ENCODE measurements around the gene HBP1. TPM values are rescaled to one million over a fixed set of nuclear protein-coding genes. Genes with fewer than 3 reads are reported as not detected.
"Not testable (repeated sequence)": the region's sequence is repeated elsewhere in the genome, so short reads cannot be mapped to it uniquely, and the experiment has no call there.

HBP1 gene
- total RNA-seq, 1 donor from 2014 or later, result 62.1 TPM

DNA sequence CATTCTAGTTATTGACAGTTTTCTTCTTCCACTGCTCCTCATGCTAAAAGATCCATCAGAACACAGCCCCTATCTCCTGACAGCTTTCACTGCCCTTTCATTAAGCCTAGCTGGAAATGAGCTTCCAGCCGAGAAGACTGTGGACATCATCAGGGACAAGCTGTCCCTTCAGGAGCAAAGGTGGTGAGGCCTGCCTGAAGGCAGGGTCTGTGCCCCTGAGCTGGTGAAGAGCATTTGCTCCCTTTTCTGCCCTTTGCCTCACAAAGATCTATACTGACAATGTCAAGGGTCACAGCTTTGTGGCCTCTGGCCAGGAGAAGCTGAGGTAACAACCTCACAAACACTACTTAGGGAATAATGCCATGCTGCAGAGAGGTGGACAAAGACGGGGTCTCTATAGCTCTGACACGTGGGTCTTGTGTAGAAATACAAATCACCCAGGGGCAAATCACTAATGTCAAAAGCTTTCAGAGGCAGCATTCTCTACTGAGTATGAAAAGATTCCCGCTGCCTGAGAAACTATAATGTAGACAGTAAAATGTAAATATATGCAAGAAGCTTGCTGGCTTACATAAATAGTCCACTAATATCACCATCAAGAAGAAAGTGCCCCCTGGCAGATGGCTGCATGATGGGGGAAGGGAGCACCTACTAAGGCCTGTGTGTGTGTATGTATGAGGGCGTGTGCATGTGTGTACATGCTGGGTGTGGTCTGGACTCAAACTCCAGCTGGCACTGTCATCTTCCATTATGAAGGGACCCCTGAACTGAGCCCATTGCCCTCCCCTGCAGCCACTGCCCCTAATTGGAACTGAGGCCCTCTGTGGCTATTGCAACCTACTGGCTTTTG is 55.8 kb downstream of the HBP1 start:
- no peak for DNase-seq (ENCODE audit: low spot score)

DNA sequence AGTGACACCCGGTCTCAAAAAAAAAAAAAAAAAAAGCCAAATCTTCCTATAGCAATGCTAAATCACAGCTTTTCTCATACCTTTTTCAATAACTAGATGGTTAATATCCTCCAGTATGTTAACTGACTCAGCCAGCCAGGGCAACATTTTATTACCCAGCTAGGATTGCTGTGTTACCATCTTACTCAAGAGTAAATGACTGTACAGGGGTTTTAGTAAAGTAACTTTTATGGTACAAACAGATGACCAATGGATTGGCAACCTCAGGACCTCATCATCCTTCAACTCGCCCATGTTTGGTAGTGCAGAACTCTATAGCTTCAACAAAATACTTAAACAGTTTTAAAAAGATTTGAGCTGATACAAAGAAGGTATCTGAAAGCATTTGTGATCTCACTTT is 59.5 kb downstream of the HBP1 start:
- no peak for DNase-seq (ENCODE audit: low spot score)

DNA sequence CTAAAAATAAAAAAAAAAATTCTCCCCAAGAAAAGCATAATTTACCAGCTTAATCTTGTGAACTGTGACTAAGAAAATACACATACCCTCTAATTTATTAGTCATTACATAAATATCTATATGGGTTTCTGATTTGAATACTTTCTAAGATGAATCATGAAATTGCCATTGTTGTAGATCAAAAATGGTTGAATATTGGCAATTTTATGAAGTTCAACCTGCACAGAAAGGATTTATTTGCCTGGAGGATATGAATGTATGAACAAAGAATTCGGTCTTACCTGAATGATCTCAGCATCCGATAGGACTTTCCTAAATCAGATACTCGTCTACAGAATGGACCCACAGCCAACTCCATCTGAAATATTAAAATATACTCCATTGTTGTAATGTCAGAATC is 61.5 kb downstream of the HBP1 start:
- no peak for DNase-seq (ENCODE audit: low spot score)

DNA sequence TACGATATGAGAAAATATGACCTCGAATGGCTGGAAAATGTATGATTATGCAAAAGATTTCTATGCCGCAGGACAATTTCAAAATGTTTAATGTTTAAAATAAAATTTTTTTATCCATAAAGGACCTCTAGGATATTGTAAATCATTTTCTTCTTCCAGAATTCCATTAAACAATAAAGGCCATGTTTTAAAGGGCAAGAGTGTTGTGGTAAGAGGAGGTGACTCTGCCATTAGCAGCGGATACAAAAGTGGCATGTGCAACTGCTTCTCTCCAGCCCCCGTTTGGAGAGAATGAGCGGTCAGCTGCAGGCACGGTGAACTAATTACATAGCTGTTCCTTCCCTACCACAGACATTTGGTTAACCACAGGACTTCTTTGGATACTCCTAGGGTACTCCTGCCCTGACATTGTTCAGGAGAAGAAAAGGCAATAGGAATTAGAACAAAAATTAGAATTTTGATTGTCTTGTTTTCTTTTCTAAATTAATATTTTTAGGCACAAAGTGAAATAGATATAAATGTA is 63.8 kb downstream of the HBP1 start:
- no peak for DNase-seq (ENCODE audit: low spot score)

DNA sequence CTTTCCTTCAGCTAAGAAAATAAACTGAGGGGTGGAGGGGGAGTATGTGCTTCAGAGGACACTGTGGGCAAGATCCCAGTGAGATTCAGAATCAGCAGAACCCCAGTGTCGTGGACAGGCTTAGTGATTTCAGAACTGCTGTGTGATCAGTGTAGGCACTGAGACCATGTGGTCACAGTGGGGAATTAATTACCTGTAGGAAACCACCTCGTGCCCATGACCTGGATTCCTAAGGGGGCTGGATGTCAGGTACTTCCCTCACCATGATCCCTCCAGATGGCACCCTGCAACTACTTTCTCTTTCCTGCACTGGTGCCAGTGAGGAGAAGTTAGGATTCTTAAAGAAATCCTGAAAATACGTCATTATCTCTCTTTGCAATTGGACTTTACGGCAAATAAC is 64.4 kb downstream of the HBP1 start:
- DNase-seq (ENCODE audit: low spot score), result no peak

DNA sequence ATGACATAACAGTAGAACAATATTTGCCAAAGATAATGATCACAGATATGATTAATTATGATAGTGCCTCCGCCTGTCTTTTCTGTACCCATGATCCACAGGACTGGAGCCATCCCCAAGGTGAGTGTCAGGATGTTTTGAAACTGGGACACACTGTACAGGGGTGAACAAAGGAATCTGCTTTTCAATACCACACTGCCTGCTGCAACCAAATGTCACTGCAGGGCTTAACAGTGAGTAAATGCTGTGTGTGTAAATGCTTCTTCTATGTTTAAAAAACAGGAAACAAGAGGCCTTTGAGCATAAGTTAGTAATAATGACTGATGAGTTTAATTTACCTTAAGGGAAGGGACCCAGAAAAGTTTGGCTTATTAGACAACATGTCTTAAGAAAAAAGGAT is 65.2 kb downstream of the HBP1 start:
- no peak for DNase-seq (ENCODE audit: low spot score)

DNA sequence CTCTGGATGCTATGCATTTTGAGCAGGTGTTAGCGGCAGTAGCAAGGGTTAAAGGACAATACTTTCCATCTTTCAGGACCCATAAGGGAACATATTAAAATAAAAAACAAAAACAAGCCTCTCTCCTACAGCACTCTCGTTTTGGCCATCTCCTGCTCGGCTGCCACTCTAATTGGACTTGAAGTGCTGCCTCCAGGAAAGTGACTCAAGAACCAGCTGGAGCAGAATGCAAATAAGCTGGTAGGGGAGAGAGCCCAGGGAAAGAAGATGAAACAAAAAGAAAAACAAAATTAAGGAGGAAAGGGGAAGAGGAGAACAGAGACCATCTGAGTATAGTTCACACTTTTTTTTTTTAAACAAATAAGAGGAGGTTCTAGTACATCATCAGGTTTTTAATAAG is 65.6 kb downstream of the HBP1 start:
- no peak for DNase-seq (ENCODE audit: low spot score)

DNA sequence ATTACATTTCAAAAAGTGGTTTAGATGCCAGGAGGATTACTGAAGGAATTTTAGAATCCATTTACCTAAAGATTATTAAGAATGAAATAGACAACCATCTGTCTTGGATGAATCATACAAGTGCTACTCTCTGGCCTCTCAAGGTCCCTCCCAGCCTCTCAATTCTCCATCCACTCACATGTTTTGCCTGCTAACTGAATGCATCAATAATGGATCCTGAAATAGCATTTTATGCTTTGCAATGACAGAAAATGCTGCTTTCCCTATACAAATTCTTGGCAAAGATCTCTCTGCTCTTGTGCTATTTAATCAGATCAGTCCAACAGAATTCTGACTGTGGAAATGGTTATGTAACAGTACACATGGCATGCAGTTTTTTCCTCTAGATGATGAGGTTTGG is 68.1 kb downstream of the HBP1 start:
- no peak for DNase-seq (ENCODE audit: low spot score)

DNA sequence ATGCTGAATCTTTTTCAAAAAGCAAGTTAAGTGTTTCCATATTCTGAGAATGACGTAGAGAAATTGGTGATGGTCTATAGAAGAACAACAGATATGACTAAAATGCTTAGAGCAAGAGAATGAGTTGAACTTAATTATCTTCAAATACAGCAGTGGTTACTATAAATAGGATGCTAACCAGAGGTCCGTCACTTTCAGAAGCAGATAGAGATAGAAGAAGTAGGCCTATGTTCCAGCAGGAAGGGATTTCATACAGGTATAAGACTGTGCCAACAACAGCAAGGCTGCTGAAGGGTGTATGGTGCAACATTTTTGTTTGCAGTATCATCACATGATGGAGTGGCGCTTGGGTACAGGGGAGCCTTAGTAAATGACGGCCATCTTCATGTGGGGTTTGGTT is 68.6 kb downstream of the HBP1 start:
- no peak for DNase-seq (ENCODE audit: low spot score)

DNA sequence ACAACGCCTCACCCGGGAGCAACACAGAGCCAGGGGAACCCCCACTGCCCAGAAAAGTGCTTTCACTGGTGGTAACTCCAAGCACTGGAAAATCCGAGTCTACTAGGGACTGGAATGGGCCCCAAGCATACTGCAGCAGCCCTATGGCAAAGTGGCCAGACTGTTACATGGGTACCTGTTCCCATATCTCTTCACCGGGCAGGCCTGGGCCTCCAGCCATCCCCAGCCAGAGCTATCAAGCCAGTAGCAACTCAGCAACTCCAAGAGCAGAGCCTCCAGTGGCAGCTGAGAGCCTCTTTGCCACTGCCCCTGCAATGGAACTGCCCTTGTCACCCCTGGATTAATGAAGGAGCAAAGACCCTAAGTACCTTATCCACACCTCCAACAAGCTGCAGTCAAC is 73.5 kb downstream of the HBP1 start:
- no peak for DNase-seq (ENCODE audit: low spot score)

DNA sequence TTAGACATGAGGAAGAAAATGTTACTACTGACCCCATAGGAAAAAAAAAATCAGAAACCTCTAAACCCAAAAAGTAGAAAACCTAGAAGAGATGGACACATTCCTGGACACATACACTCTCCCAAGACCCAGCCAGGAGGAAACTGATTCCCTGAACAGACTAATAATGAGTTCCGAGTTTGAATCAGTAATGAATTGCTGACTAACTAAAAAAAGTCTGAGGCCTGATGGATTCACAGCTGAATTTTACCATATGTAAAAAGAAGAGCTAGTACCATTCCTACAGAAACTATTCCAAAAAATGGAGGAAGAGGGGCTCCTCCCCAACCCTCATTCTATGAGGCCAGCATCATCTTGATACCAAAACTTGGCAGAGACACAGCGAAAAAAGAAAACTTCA is 75.8 kb downstream of the HBP1 start:
- DNase-seq (ENCODE audit: low spot score), result no peak

DNA sequence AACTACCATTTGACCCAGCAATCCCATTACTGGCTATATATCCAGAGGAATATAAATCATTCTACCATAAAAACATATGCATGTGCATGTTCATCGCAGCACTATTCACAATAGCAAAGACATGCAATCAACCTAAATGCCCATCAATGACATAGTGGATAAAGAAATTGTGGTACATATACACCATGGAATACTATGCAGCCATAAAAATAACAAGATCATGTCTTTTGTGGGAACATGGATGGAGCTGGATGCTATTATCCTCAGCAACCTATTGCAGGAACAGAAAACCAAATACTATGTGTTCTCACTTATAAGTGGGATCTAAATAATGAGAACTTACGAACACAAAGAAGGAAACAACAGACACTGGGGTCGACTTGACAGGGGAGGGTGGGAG is 78.0 kb downstream of the HBP1 start:
- DNase-seq (ENCODE audit: low spot score), result not testable (repeated sequence)

DNA sequence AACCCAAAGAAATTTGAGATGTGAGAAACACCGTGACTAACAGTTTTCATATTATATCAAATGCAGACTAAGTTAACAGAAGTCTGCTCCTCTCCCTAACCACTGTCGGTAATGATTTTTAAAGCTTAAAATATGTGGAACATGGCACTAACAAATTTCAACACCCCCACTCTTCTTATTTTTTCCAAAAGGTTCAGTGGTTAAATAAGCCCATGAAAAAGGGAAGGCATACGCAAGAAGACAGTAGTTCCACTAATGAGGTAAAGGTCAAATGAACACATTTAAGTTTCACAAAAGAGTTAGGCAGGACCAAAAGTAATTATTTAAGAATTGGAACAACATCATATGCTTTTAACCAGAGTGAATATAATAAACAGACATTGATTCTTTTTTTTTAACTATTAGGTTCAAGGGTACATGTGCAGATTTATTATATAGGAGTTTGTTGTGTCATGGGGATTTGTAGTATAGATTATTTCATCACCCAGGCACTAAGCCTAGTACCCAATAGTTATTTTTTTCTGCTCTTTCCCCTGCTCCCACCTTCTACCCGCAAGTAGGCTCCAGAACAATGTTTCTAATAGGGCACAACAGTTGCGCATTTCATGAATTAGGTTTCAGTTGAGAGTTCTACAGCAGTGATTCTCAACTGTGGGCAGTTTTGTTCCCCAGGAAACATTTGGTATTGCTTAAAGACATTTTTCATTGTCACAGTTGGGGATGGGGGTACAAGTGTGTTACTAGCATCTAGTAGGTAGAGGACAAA is 79.9 kb downstream of the HBP1 start:
- no peak for DNase-seq (ENCODE audit: low spot score)

DNA sequence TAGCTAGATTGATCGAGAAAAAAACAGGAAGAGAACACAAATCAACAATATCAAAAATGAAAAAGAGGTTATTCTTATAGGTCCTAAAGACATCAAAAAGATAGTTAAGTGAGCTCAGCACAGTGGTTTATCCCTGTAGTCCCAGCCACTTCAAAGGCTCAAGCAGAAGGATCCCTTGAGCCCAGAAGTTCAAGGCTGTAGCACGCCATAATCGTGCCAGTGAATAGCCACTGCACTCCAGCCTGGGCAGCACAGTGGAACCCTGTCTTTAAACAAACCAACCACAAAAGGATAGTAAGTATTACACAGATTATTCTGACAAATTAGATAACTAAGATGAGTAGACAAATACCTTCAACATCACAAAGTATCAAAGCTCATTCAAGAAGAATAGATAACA is 83.2 kb downstream of the HBP1 start:
- DNase-seq (ENCODE audit: low spot score), result no peak

Other genes starting within 250 kb of the HBP1 start
- 22.8 TPM for gene PRKAR2B, start 124.3 kb upstream of the HBP1 start, total RNA-seq